Transverse colon (tissue), 4 donors: Measurements from ENCODE around the gene CA6.

Experiments
- CTCF ChIP-seq, 5 experiments: fragments of 200-600 bp in 3 of 5; fragments of 450-650 bp in 2 of 5; sonication (generic) in 3 of 5; IDR thresholded peaks; 1 replicate in 2 of 5; 2 replicates in 3 of 5; pipeline ENCODE4 v1.5.1; 2016 to 2017; ENCODE audit warnings: antibody characterized with exemption in 5 of 5, inconsistent platforms in 3 of 5, mild to moderate bottlenecking in 2 of 5, moderate library complexity in 1 of 5
- POLR2A ChIP-seq: fragments of 450-650 bp; IDR thresholded peaks from one replicate; pipeline ENCODE4 v1.6.1; 2016; ENCODE audit warnings: antibody characterized with exemption, mild to moderate bottlenecking, moderate library complexity
- POLR2AphosphoS5 ChIP-seq, 3 donors: sonication (generic); formaldehyde crosslinking; IDR thresholded peaks; one replicate each; pipeline ENCODE4 v1.6.1; 2016; ENCODE audit warnings: antibody characterized with exemption in 3 of 3

GRCh38 chr1:8910914-8911313 lies 34.8 kb upstream of the CA6 start:
- TF ChIP-seq CTCF (IDR thresholded peaks at IDR 0.05), result no peak
- TF ChIP-seq POLR2A, result no peak
- TF ChIP-seq POLR2AphosphoS5 (IDR thresholded peaks at IDR 0.05), result no peak
